ENCODE data around the gene FSIP2.

The FSIP2 gene

DNA sequence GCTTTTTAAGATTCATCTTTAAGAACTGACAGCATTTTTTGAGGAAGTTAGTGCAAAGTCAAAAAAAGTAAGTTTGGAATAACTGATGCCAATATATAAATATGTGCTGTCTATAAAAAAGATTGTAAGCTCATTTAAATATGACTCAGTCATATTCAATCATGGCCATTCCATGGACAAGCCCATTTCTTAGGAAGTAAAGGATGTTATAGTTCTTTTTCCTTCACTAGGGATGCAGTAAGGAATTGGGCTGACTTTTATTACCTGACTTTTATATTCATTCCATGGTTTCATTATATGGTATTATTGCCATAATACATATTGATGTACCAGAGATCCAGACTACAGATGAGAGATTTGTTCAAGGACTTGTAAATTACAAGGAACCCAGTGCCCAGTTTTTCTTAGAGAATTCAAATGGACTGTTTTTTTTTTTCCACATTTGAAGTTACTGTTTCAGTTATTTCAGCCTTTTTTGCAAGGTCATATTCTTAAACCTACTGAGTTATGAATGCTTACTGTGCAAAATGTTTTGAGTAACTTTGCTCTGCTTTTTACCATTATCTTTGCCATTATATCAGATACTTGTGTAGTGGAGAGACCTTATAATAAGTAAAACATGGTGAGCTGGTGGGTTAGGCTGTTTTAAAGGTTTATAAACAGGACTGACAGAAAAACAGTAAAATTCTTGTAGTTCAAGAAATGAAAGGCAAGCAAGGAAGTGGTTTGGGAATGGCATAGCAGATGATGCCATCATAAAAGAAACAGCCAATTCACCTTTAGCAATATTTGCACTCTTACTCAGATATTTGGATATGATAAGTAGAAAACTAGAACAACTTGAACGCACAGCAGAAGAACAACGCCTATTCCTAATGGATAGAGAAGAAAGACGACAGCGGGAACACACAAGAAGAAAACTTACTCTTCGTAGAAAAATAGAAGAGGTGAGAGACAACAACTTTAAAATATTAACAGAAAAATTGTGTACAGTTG is 7.6 kb downstream of the FSIP2 start:
- TF ChIP-seq, protein P1, sequence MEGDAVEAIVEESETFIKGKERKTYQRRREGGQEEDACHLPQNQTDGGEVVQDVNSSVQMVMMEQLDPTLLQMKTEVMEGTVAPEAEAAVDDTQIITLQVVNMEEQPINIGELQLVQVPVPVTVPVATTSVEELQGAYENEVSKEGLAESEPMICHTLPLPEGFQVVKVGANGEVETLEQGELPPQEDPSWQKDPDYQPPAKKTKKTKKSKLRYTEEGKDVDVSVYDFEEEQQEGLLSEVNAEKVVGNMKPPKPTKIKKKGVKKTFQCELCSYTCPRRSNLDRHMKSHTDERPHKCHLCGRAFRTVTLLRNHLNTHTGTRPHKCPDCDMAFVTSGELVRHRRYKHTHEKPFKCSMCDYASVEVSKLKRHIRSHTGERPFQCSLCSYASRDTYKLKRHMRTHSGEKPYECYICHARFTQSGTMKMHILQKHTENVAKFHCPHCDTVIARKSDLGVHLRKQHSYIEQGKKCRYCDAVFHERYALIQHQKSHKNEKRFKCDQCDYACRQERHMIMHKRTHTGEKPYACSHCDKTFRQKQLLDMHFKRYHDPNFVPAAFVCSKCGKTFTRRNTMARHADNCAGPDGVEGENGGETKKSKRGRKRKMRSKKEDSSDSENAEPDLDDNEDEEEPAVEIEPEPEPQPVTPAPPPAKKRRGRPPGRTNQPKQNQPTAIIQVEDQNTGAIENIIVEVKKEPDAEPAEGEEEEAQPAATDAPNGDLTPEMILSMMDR (IDR thresholded peaks at IDR 0.05) = no peak
- no peak for TF ChIP-seq ZFX (IDR thresholded peaks at IDR 0.05; ENCODE audit: borderline replicate concordance)
- no peak overlapping the region for H3K27ac ChIP-seq

DNA sequence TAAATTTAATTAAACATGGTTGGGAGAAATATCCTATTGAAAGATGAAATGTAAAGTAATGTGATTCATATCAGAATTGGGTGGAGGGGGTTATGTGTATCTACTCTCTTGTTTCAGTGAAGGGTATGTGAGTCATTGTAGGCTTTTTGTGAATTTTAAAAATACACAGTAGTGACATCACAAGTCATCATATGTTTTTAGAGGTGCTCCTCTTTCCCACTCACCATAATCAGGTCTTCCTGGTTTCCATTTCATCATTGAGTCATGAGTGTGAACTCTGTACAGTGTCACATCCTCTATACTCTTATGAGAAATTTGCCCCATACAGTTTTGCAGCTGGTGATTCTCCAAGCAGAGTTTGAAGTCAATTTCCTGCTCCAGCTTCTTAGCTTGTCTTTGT is 18.8 kb downstream of the FSIP2 start:
- H3K27ac ChIP-seq = no peak overlapping the region
- TF ChIP-seq ZFX (IDR thresholded peaks at IDR 0.05; ENCODE audit: borderline replicate concordance) = no peak
- TF ChIP-seq, protein P1 (IDR thresholded peaks at IDR 0.05) = no peak

DNA sequence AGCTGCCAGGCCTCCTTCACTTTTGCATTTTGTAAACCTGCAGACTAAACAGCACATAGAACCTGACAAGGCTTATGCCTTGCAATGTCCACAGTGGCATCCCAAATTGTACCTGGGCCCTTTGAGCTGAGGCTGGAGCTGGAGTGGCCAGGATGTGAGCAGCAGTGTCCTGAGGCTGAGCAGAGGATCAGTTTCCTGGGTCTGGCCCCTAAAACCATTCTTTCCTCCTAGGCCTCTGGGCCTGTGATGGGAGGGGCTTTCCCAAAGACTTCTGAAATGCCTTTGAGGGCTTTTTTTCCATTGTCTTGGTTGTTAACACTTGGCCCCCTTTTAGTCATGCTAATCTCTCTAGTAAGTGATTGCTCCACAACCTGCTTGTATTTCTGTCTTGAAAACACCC is 32.8 kb downstream of the FSIP2 start:
- no peak overlapping the region for H3K27ac ChIP-seq
- TF ChIP-seq, protein P1 (IDR thresholded peaks at IDR 0.05) = no peak
- no peak for TF ChIP-seq ZFX (IDR thresholded peaks at IDR 0.05; ENCODE audit: borderline replicate concordance)

DNA sequence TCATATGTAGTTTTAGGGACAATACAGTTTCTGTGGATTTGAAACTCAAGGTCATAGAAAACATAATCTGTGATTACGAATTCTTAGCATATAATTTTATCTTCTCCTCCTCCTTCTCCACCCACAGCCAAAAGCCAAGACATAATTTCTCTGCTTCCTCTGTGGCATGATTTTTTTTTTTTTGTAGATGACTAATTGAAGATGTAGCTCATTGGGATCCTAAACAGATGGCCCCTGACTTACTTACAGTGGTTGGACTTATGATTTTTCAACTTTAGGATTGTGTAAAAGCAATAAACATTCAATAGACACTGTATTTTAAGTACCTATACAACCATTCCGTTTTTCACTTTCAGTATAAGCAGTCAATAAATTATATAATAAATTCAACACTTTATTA is 42.3 kb downstream of the FSIP2 start:
- no peak overlapping the region for H3K27ac ChIP-seq
- TF ChIP-seq, protein P1 (IDR thresholded peaks at IDR 0.05) = no peak
- no peak for TF ChIP-seq ZFX (IDR thresholded peaks at IDR 0.05; ENCODE audit: borderline replicate concordance)

DNA sequence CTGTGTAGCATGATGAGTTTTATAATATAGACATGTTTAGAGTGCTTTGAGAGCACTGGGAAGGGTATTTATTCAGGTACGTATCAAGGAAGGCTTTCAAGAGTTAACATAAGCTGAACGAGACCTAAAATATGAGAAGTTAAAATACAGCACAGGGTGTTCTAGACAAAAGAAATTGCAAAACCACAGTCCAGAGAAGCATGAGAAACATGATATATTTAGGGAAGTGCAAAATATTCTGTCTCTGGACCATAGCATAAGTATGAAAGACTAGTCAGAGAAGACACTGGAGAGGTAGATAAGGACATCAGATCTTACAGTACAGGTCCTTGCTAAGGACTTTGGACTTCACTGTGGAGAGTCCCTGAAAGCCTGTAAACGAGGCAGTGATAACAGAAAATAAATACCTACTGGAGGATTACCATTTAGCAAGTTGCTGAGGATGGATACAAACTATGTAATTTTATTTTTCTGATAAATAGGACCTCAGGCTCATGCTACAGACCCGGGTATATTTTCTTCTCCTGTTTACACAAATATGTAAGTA is 43.7 kb downstream of the FSIP2 start:
- no peak overlapping the region for H3K27ac ChIP-seq
- TF ChIP-seq, protein P1 (IDR thresholded peaks at IDR 0.05) = no peak
- TF ChIP-seq ZFX (IDR thresholded peaks at IDR 0.05; ENCODE audit: borderline replicate concordance) = no peak

DNA sequence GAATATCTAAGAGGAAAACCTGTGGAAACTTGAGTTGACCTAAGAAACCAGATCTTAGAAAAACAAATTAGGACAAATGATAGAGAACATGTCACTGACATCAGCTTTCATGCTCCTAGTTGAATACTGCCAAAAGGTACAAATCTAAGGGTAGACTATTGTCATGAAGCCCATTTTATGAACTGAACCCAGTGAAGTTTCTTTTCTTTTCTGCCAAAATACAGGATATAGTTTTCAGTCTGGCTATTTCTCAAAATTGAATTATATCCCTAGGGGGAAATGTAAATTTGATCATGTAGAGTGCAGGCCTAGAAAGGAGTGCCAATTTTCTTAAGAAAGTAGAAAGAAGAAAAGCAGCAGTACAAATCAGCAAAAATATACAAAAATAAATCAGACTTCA is 46.6 kb downstream of the FSIP2 start:
- TF ChIP-seq, protein P1 (IDR thresholded peaks at IDR 0.05) = no peak
- no peak for TF ChIP-seq ZFX (IDR thresholded peaks at IDR 0.05; ENCODE audit: borderline replicate concordance)
- no peak overlapping the region for H3K27ac ChIP-seq

All from 22Rv1 (cell line).